Brain microvascular endothelial cell (primary cell): ENCODE measurements around the gene PIEZO2.

Experiments
- DNase-seq: peaks from one replicate; pipeline ENCODE4 v3.0.0-alpha.2; 2020
- H3K27ac ChIP-seq: fragments of 250-450 bp; sonication (Bioruptor Pico); 2 replicates; pipeline ENCODE4 v1.5.1; 2020; ENCODE audit warnings: mild to moderate bottlenecking, moderate library complexity
- H3K27me3 ChIP-seq: fragments of 250-450 bp; sonication (Bioruptor Pico); replicated peaks from 2 replicates; pipeline ENCODE4 v1.5.1; 2020; ENCODE audit warnings: mild to moderate bottlenecking
- H3K36me3 ChIP-seq: fragments of 250-450 bp; sonication (Bioruptor Pico); replicated peaks from 2 replicates; pipeline ENCODE4 v1.5.1; 2020; ENCODE audit warnings: mild to moderate bottlenecking
- H3K4me3 ChIP-seq: 2 replicates; pipeline ENCODE4 v1.5.1; 2011; ENCODE audit warnings: low read depth, mild to moderate bottlenecking, control low read depth, low read length, moderate library complexity
- CTCF ChIP-seq: IDR thresholded peaks from 2 replicates; pipeline ENCODE4 v1.5.1; 2011; ENCODE audit warnings: low read depth, mild to moderate bottlenecking, moderate library complexity, low read length, control low read depth, inconsistent platforms; ENCODE audit errors: missing control alignments
- in situ Hi-C: cut with HindIII; loops from 2 replicates; pipeline ENCODE4 v1.10.0; 2017; ENCODE audit warnings: low sequenced_read_pairs, low pct_ligation_motif_present

PIEZO2 gene

GRCh38 chr18:11095674-11096293 is 53.6 kb downstream of the PIEZO2 start:
- no peak for DNase-seq
- in situ Hi-C loops: no loop called here
- no peak for TF ChIP-seq CTCF
- H3K4me3 ChIP-seq: no peak overlapping the region
- no peaks in the 10 kb centered on the region for H3K27me3 ChIP-seq
- no peak overlapping the region for H3K27ac ChIP-seq
- no peaks in the 10 kb centered on the region for H3K36me3 ChIP-seq

GRCh38 chr18:11095211-11095610 is 54.2 kb downstream of the PIEZO2 start:
- peak; percentile 7 for DNase-seq
- H3K27me3 ChIP-seq: no peaks in the 10 kb centered on the region
- in situ Hi-C loops: no loop called here
- H3K36me3 ChIP-seq: no peaks in the 10 kb centered on the region
- no peak overlapping the region for H3K4me3 ChIP-seq
- no peak for TF ChIP-seq CTCF
- no peak overlapping the region for H3K27ac ChIP-seq

GRCh38 chr18:11091746-11092145 is 57.6 kb downstream of the PIEZO2 start:
- Histone ChIP-seq H3K4me3 (no peak overlapping the region), H3K36me3 (no peaks in the 10 kb centered on the region)

GRCh38 chr18:11089931-11090715 is 59.2 kb downstream of the PIEZO2 start:
- in situ Hi-C loops: no loop called here
- Histone ChIP-seq H3K4me3 (no peak overlapping the region), H3K27ac (no peak overlapping the region), H3K27me3 (no peaks in the 10 kb centered on the region), H3K36me3 (no peaks in the 10 kb centered on the region)
- TF ChIP-seq CTCF: no peak
- DNase-seq: no peak

More at GRCh38 chr18:11091746-11092145, 57.6 kb downstream of the PIEZO2 start:
- no peak overlapping the region for H3K27ac ChIP-seq
- no peaks in the 10 kb centered on the region for H3K27me3 ChIP-seq
- no peak for TF ChIP-seq CTCF
- in situ Hi-C loops: no loop called here
- DNase-seq: no peak

- Histone ChIP-seq H3K27me3 (no peaks in the 10 kb centered on the region), H3K4me3 (no peak overlapping the region), H3K27ac (no peak overlapping the region), H3K36me3 (no peaks in the 10 kb centered on the region)
- in situ Hi-C loops: no loop called here
- DNase-seq: no peak
- no peak for TF ChIP-seq CTCF
Observed at GRCh38 chr18:11081009-11081532, 68.3 kb downstream of the PIEZO2 start.
